Glomerular visceral epithelial cell (primary cell): ENCODE measurements around the gene IMMP2L.
"Not testable (repeated sequence)": the region's sequence is repeated elsewhere in the genome, so short reads cannot be mapped to it uniquely, and the experiment has no call there.

ENCODE experiments used
- DNase-seq: peaks from one replicate; pipeline ENCODE4 v3.0.0-alpha.2; 2016; ENCODE audit errors: extremely low spot score

IMMP2L gene

DNA sequence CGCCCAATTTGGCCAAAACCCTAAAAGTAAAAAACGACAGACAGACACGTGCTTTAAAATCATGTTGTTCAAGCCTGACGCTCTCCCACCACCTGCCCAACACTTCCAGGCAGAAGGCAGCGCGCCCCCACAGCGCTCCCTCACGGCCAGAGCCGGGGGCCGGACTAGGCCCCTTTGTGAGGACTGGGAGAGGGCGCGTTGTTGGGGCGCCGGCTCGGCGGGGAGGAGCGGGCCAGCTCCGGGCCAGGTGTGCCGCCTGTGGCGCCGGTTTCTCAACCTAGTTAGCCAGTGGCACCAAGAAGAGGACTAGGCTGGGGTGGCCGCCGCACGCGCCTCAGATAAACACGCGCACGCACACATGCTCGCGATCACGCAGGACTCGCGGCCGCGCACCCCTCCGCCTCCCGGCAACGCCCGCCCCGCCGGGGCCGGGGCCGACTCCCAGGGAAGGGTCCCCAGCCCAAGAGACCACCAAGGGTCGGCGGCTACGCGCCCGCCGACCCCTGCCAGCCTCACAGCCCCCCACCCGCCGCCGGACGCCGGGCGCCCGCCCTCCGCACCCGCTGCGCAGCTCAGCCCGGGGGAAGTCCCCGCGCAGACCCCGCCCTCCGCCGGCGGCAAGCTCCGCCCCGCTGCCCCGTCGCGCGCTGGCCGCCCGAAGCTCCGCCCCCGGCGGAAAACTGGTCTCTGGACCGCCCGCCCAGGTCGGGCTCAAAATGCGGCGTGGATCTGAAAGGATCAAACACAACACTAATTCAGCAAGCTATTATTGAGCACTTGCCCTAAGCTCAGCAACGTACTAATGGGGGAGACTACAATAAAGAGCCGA is at the start of gene IMMP2L:
Gene IMMP2L, minus strand, starts transcription at position 589 of the 829 bp plus-strand sequence.
- DNase-seq, result peak; percentile 82

DNA sequence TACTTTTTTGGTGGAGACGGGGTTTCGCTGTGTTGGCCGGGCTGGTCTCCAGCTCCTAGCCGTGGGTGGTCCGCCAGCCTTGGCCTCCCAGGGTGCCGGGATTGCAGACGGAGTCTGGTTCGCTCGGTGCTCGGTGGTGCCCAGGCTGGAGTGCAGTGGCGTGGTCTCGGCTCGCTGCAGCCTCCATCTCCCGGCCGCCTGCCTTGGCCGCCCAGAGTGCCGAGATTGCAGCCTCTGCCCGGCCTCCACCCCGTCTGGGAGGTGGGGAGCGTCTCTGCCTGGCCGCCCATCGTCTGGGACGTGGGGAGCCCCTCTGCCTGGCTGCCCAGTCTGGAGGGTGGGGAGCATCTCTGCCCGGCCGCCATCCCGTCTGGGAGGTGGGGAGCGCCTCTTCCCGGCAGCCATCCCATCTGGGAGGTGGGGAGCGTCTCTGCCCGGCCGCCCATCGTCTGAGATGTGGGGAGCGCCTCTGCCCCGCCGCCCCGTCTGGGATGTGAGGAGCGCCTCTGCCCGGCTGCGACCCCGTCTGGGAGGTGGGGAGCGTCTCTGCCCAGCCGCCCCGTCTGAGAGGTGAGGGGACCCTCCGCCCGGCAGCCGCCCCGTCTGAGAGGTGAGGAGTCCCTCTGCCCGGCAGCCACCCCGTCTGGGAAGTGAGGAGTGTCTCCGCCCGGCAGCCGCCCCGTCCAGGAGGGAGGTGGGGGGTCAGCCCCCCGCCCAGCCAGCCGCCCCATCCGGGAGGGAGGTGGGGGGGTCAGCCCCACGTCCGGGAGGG is 47.4 kb upstream of the IMMP2L start:
- not testable (repeated sequence) for DNase-seq

DNA sequence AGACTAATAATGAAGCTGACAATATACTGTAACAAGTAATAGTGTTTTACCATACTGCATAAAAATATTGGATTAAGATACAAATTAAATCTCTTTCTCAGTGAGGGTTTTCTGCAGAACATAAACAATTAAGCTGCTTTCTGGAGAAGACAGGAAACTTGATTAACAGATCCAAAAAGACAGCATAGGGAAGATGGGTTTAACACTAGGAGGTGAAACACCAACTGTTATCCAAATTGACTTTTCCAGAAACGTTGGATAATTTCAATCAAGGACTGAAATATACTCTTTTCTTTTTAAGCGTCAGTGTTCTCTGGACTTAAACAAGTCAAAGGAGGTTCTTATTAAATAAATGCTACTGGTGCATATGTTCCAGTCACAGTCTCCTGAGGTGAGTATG is 45.3 kb upstream of the IMMP2L start:
- DNase-seq, result no peak

DNA sequence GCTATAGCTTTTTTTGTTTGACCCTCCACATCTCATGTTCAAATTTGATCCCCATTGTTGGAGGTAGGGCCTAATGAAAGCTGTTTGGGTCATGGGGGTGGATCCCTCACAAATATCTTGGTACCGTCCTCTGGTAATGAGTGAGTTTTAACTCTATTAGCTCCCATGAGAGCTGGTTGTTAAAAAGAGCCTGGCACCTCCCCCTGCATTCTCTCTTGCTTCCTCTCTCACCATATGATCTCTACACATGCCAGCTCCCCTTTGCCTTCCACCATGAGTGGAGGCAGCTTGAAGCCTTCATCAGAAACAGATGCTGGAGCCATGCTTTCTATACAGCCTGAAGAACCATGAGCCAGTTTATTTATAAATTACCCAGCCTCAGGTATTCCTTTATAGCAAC is 43.0 kb upstream of the IMMP2L start:
- no peak for DNase-seq

DNA sequence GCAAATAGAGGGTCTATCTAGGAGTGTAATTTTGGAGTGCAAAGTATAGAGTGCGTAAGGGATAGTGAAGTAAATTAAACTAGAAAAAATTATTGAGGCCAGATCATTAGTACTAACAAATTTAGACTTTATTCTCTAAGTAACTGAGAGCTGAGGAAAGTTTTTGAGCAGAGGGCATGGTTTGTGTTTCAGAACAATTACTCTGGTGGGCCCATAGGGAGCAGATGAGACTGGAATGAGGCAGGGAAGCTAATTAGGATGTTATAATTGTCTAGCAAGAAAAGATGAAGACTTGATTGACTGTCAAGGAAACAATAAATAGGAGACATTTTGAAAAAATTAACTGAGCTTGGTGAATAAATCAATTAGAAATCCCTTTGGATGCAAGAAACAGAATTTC is 37.8 kb upstream of the IMMP2L start:
- no peak for DNase-seq

DNA sequence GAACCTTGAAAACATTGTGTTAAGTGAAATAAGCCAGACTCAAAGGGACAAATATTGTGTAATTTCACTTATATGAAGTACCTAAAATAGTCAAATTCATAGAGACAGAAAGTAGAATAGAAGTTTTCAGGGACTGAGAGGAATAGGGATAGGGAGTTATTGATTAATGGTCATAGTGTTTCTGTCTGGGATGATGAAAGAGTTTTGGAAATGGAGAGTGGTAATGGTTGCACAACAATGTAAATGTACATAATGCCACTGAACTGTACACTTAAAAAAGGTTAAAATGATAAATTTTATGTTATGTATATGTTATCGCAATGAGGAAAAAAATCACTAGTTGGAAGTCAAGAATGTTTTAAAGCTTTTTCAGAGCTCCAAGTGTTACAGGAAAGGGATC is 33.5 kb upstream of the IMMP2L start:
- no peak for DNase-seq

DNA sequence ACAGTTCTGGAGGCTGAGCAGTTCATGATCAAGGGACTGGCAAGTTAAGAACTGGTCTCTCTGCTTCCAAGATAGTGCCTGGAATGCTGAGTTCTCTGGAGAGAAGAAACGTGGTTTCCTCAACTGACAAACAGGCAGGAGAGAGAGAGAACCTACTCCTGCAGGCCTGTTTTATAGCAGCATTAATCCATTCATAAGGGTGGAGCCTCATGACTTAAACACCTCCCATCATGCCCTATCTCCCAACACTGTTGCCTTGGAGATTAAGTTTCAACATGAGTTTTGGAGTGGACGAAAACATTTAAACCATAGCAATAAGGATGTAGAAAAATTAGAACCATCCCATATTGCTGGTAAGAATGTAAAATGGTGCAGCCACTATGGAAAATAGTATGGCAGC is 32.3 kb upstream of the IMMP2L start:
- no peak for DNase-seq

DNA sequence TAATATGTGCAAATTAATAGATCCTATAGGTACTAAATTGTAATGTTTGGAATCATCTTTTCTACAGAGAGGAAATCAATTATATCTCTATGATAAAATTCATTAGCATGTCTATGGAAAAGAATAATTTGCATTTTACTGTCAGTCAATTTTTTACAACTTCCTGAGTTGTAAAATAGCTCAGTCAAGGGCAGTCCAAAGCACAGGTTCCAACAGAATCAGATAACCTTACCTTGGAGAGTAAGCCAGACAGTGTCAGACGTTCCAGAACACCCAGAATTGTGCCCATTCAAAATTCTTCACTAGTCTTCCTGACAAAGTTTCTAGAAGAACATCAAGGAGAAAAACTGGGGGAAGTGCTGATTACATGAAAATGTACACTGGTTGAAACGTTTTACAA is 31.1 kb upstream of the IMMP2L start:
- DNase-seq, result no peak

DNA sequence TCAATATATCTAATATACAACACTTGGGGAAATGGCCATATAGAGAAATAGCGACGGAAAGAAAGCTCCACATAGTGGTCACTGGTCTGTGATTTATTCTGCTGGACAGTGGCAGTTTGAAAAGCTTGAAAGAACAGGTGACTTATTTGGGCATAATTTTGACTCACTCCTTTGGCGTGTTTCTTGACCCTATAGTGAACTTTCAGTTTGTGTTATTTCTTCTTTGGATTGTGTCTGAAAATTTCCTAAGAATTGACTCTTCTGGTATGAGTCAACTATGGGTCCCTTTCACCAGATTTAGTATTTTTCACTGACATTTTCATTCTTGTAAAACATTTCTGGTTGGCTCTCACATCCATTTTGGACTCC is 25.8 kb upstream of the IMMP2L start:
- DNase-seq, result peak; percentile 5

DNA sequence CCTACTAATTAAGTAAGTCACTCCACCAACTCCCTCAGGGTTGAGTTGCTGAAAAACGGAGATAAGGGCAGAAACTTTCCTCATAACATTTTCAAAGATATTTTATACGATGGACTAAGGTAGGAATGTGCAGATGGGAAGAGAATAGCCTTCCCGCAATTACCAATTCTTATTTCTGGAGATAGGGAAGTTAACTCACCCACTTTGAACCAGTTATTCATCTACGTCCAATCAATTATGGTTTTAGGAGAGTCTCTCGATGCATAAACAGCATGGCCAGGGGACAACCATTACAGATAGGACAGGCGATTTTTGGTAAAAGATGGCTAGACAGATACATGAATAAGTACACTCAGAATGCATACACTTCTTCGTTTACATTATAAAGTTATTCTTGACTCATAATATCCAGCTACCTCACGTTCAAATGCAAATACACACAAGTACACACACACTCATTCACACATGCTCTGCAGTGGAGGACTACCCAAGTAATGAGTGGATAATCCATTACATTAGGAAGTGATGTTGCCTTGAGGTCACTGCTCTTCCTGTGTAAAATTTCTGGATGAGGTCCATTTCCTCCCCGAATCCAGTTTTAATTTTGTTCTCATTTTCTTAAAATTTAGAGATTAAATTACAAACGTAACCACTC is 25.2 kb upstream of the IMMP2L start:
- DNase-seq, result no peak

DNA sequence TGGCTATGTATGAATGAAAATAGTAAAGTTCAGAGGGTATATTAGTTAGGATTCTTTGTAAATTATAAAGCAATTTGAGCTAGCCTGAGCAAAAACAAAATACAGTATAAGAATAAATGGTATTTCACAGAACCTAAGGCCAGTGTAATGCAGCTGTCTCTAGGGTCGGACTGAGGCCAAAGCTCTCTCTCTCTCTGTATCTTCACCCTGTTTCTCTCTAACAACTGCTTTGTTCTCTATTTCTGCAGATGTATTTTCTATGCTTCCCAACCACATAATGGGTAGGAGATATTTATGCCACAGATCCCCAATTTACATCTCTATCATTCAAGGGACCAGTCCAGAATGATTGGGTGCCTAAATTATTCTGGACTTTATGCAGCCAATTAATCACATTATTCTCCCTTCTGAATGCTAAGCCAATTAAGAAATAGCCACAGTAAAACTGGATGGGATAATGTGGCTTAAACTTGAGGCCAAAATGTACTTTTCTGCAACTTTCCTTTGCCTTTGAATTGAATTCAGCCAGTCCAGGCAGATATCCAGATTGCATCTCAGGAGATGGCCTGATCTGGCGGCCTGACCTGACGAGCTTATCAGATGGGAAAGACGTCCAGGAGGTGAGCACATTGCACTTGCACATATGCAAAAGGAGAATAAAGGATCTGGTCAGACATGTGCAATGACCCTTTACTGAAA is 24.6 kb upstream of the IMMP2L start:
- no peak for DNase-seq

DNA sequence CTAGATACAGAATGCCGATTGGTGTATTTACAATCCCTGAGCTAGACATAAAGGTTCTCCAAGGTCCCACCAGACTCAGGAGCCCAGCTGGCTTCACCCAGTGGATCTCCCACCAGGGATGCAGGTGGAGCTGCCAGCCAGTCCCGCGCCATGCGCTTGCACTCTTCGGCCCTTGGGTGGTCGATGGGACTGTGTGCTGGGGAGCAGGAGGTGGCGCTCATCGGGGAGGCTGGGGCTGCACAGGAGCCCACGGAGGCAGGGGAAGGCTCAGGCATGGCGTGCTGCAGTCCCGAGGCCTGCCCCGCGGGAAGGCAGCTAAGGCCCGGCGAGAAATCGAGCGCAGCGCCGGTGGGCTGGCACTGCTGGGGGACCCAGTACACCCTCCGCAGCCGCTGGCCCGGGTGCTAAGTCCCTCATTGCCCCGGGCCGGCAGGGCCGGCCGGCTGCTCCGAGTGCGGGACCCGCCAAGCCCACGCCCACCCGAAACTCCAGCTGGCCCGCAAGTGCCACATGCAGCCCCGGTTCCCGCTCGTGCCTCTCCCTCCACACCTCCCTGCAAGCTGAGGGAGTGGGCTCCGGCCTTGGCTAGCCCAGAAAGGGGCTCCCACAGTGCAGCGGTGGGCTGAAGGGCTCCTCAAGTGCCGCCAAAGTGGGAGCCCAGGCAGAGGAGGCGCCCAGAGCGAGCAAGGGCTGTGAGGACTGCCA is 19.6 kb upstream of the IMMP2L start:
- not testable (repeated sequence) for DNase-seq

DNA sequence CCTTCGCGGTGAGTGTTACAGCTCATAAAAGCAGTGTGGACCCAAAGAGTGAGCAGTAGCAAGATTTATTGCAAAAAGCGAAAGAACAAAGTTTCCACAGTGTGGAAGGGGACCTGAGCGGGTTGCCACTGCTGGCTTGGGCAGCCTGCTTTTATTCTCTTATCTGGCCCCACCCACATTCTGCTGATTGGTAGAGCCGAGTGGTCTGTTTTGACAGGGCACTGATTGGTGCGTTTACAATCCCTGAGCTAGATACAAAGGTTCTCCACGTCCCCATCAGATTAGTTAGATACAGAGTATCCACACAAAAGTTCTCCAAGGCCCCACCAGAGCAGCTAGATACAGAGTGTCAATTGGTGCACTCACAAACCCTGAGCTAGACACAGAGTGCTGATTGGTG is 18.9 kb upstream of the IMMP2L start:
- not testable (repeated sequence) for DNase-seq

DNA sequence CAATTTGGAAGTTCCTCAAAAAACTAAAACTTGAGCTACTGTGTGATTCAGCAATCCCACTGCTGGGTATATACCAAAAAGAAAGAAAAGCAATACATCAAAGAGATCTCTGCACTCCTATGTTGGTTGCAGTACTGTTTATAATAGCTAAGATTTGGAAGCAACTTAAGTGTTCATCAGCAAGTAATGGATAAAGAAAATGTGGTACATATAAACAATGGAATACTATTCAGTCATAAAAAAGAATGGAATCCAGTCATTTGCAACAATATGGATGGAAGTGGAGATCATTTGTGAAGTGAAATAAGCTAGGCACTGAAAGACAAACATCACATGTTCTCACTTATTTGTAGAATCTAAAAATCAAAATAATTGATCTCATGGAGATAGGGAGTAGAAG is 16.5 kb upstream of the IMMP2L start:
- no peak for DNase-seq

DNA sequence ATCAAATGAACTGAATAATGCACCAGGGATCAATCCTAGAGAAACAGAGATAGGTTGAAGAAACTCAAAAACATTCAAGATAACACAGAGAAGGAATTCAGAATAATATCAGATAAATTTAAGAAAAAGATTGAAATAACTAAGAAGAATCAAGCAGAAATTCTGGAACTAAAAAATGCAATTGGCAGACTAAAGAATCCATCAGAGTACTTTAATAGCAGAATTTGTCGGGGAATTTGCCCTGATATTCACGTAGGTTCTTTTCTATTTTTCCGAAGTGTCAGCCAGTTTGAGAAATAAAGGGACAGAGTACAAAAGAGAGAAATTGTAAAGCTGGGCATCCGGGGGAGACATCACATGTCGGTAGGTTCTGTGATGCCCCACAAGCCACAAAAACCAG is 9.4 kb upstream of the IMMP2L start:
- no peak for DNase-seq

DNA sequence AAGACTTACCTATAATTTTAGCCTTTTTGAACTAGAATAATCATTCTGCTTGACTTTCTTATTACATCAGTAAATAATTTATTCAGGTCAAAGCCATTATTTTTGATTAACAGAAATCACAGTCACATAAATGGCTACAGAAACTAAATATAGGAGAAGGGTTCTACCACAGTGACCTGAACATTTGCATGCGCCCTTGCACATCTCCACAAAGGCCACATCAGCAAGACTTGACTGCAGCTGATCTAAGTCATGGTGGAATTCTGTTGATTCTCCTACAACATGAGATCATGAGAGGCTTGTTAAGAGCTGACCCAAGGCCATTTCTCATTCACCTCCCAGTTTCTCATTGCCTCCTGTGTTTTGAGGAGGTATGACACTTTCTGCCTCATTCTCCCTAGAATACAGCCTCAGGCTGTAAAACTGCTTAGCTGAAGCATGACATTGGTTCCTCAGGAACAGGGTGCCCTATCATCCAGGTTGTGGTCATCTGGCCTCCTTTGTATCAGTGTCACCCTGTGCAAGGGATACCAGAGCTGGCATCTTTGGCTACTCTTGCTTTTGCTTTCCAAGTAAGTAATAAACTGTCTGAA is 6.7 kb upstream of the IMMP2L start:
- DNase-seq, result no peak

DNA sequence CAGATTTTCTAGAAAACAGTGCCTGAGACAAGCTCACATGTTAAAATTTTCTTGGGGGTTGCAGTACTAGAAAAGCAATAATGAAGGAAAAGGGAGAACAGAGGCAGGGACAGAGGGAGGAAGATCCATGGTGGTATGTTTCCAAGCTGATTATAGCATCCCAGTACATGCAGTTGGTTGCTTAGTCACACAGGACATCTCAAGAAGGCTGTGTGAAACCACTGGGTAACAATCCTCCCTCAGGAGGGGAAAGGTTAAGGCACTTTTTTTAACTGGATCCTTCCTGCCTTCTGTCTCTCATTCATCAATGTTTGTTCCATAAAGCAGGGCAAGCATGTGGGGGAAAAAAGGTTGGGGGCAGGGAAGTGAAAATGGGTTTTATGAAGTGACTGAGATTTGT is 6.1 kb upstream of the IMMP2L start:
- no peak for DNase-seq

DNA sequence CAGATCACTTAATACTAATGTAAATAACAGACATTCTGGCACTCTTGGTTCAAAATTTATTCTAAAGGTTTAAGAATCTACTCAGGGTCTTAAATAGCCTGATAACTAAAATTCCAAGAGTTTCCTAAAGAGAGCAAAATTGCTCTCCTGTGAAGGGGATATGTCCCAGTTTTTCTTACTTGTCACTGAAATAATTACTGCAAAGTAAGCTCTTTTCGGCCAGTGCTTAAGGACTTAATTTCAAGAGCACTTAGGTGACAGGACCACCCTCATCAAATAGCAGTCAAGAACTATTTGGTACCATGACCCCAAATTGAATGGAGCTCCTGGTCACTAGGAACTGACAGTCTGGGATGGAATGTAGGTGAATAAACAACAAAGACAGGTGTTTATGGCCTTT is 1.8 kb upstream of the IMMP2L start:
- no peak for DNase-seq

DNA sequence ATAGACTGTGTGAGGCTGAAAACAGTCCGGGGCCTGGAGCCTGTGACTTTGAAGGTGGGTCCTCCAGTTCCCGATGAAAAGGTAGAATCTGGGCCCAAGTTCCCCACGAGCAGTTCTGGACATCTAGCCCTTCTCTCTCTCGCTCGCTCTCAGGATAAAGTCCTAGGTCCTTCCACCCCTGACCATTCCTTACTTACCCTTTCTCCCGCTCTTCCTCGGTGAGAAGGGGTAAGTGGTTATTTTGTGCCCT is 713 bp downstream of the IMMP2L start:
- DNase-seq, result no peak

DNA sequence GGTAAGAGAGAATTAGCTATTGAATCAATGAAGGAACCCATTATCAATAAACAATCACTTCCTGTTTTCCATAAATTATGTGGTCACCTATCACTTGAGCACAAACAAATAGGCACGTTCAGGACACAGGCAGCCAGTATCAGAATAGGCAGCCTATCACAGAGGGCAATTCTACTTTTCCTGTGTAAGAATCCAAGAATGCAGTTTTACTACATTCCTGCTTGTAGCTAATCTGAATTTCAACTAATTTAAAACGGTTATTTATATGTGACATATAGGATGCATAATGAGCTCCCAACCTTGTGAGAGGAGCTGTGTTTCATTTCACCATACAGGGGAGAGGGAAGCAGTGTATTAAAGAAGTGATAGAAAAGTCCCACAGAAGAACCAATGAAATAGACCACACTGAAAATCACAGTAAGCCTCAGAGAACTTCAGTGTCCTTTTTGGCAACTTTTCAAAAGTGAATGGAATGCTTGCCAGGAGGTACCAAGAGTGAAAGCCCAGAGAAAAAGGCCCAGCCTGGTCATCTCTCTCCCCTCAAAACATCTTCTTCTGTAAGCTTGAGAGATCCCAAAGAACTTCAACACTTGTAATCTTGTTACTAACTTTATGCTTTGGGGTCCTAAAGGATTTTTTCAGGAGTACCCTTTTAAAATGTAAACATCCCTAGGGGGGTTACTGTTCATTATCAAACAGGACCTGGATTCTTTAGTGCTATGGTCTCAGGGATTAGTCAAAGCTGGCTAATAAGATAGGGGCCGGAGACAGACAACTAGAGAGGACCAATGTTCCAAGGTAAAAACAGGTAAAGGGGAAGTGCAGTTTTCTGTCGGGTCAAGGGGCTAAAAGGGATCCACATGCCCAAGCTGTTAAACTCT is 1.3 kb downstream of the IMMP2L start:
- peak; percentile 62 for DNase-seq
